ENCODE measurements around the gene TPRG1. TPM values are rescaled to one million over a fixed set of nuclear protein-coding genes. Genes with fewer than 3 reads are reported as not detected.

The TPRG1 gene
- total and polyA plus RNA-seq, 2 donors (not counting 1 experiment from before 2014, with no cell fraction given): 0.21 to 0.39 TPM

DNA sequence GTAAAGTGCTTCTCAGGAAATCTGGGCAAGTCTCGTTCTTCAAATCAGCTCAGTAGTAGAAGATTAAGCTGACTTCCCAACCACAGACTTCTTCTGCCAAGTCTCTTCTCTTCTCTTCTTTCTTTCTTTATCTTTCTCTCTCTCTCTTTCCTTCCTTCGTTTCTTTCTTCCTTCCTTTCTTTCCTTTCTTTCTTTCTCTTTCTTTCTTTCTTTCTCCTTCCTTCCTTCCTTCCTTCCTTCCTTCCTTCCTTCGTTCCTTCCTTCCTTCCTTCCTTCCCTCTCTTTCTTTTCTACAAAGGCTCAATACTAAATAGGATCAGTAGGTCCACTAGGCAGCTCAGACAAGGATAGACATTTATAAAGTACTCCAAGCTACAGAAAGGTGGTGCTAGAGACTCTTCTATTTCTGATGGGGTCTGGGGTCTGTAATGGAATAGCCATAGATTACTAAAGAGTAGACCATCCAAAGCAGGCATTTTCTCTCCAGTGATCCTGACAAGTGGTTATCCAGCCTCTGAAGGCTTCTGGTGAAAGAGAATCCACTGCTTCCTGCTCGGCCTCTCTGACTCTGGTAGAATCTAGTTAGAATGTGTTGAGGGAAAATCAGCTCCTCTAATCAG is 100.8 kb downstream of the TPRG1 start:
- peaks cover 10% of the 10 kb centered on the region for H3K27me3 Mint-ChIP-seq
- ATAC-seq (ENCODE audit: low read depth): no peak
- H3K9me3 Mint-ChIP-seq (ENCODE audit: insufficient read depth): no peaks in the 10 kb centered on the region
- Histone ChIP-seq H3K4me3 (ENCODE audit: control extremely low read depth in 1 of 5, extremely low read depth in 1 of 5, insufficient read depth in 1 of 5, low read depth in 2 of 5, low read length in 4 of 5) (no peak overlapping the region), H3K79me2 (ENCODE audit: control insufficient read depth, insufficient read depth, low read length) (no peaks in the 10 kb centered on the region), H2AFZ (ENCODE audit: insufficient read depth, low read depth, low read length, poor library complexity, severe bottlenecking) (no peak overlapping the region), H3K27me3 (replicated peaks in 1 of 4; ENCODE audit: control extremely low read depth in 1 of 4, control insufficient read depth in 3 of 4, insufficient read depth in 4 of 4, low read length in 3 of 4) (no peaks in the 10 kb centered on the region), H4K20me1 (ENCODE audit: control insufficient read depth, insufficient read depth, low read length, poor library complexity, severe bottlenecking) (no peaks in the 10 kb centered on the region), H3K4me2 (replicated peaks; ENCODE audit: low read depth, low read length, poor library complexity, severe bottlenecking) (no peak overlapping the region), H3K36me3 (replicated peaks in 1 of 2; ENCODE audit: control extremely low read depth in 1 of 2, control insufficient read depth in 1 of 2, extremely low read depth in 1 of 2, insufficient read depth in 2 of 2, low read length in 1 of 2) (no peaks in the 10 kb centered on the region), H3K4me1 (ENCODE audit: control insufficient read depth in 2 of 2, insufficient read depth in 2 of 2, low read length in 2 of 2) (peaks cover 0 to 5% of the 10 kb centered on the region in 2 donors), H3K9me3 (ENCODE audit: control extremely low read depth in 1 of 3, control insufficient read depth in 2 of 3, insufficient read depth in 1 of 3, low read length in 2 of 3) (no peaks in the 10 kb centered on the region), H3K9ac (ENCODE audit: low read length) (no peak overlapping the region), H3K27ac (ENCODE audit: low read length in 2 of 2) (no peak overlapping the region)
- ChIA-PET CTCF (interaction anchor here (0.7 to 1.3 kb wide), 2 partner anchors 675 to 919 kb away, joined by 4 to 11 read pairs; no protein-coding TSS in a partner anchor), POLR2A (no interaction called here)
- TF ChIP-seq, protein P1, sequence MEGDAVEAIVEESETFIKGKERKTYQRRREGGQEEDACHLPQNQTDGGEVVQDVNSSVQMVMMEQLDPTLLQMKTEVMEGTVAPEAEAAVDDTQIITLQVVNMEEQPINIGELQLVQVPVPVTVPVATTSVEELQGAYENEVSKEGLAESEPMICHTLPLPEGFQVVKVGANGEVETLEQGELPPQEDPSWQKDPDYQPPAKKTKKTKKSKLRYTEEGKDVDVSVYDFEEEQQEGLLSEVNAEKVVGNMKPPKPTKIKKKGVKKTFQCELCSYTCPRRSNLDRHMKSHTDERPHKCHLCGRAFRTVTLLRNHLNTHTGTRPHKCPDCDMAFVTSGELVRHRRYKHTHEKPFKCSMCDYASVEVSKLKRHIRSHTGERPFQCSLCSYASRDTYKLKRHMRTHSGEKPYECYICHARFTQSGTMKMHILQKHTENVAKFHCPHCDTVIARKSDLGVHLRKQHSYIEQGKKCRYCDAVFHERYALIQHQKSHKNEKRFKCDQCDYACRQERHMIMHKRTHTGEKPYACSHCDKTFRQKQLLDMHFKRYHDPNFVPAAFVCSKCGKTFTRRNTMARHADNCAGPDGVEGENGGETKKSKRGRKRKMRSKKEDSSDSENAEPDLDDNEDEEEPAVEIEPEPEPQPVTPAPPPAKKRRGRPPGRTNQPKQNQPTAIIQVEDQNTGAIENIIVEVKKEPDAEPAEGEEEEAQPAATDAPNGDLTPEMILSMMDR (IDR thresholded peaks at IDR 0.05): no peak
- no peak for TF ChIP-seq EZH2 (IDR thresholded peaks at IDR 0.05; ENCODE audit: borderline replicate concordance, insufficient read depth, low read depth, low read length, poor library complexity, severe bottlenecking)
- DNase-seq: no peak
- H3K4me3 Mint-ChIP-seq: no peak overlapping the region
- intact Hi-C loops (cut with micrococcal nuclease): loop anchor here (2.0 kb wide), 1 partner anchor 676 kb away; no protein-coding TSS in a partner anchor
- WGBS (ENCODE audit: insufficient coverage): 57% methylated on average over 1 of the region's 4 CpGs
- peaks cover 10% of the 10 kb centered on the region for H3K4me1 Mint-ChIP-seq
- H3K27ac Mint-ChIP-seq: no peak overlapping the region

DNA sequence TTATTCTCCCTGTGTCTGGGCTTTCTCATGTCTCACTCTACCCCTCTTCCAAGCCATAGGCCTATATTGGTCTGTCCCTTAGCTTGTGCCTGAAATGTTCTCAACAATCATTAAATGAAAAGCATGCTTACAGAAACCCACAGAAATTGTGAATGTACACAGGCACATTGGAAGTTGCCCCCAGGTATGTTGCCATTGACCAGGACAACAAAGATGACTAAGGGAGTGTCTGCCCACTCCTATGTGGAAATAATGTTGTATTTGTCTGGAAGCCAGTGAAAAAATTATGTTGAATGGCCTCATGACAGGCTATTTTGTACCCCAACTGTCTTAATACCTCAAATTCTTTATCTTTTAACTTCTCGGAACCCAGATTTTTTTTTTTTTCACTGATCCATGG is 102.0 kb downstream of the TPRG1 start:
- Histone ChIP-seq H3K4me2 (replicated peaks; ENCODE audit: low read depth, low read length, poor library complexity, severe bottlenecking) (no peak overlapping the region), H3K36me3 (replicated peaks in 1 of 2; ENCODE audit: control extremely low read depth in 1 of 2, control insufficient read depth in 1 of 2, extremely low read depth in 1 of 2, insufficient read depth in 2 of 2, low read length in 1 of 2) (no peaks in the 10 kb centered on the region), H3K79me2 (ENCODE audit: control insufficient read depth, insufficient read depth, low read length) (no peaks in the 10 kb centered on the region), H3K9ac (ENCODE audit: low read length) (no peak overlapping the region), H4K20me1 (ENCODE audit: control insufficient read depth, insufficient read depth, low read length, poor library complexity, severe bottlenecking) (no peaks in the 10 kb centered on the region), H3K27ac (ENCODE audit: low read length in 2 of 2) (no peak overlapping the region), H3K9me3 (ENCODE audit: control extremely low read depth in 1 of 3, control insufficient read depth in 2 of 3, insufficient read depth in 1 of 3, low read length in 2 of 3) (no peaks in the 10 kb centered on the region), H3K27me3 (replicated peaks in 1 of 4; ENCODE audit: control extremely low read depth in 1 of 4, control insufficient read depth in 3 of 4, insufficient read depth in 4 of 4, low read length in 3 of 4) (peaks cover 0 to 7% (median 0%) of the 10 kb centered on the region in 4 experiments), H3K4me1 (ENCODE audit: control insufficient read depth in 2 of 2, insufficient read depth in 2 of 2, low read length in 2 of 2) (peaks cover 0 to 5% of the 10 kb centered on the region in 2 donors), H3K4me3 (ENCODE audit: control extremely low read depth in 1 of 5, extremely low read depth in 1 of 5, insufficient read depth in 1 of 5, low read depth in 2 of 5, low read length in 4 of 5) (no peak overlapping the region), H2AFZ (ENCODE audit: insufficient read depth, low read depth, low read length, poor library complexity, severe bottlenecking) (no peak overlapping the region)
- Mint-ChIP-seq H3K27me3 (peaks cover 10% of the 10 kb centered on the region), H3K27ac (no peak overlapping the region), H3K4me3 (no peak overlapping the region), H3K9me3 (ENCODE audit: insufficient read depth) (no peaks in the 10 kb centered on the region), H3K4me1 (peaks cover 10% of the 10 kb centered on the region)
- intact Hi-C loops (cut with micrococcal nuclease): loop anchor here (2.0 kb wide), 1 partner anchor 675 kb away; no protein-coding TSS in a partner anchor
- ATAC-seq (ENCODE audit: low read depth): no peak
- WGBS (ENCODE audit: insufficient coverage): no CpG with 5 or more reads among the region's 1 CpG
- POLR2A ChIA-PET: no interaction called here
- CTCF ChIA-PET: interaction anchor here (0.7 kb wide), 1 partner anchor 36 kb away, joined by 3 read pairs; no protein-coding TSS in a partner anchor
- DNase-seq: no peak
- TF ChIP-seq EZH2 (IDR thresholded peaks at IDR 0.05; ENCODE audit: borderline replicate concordance, insufficient read depth, low read depth, low read length, poor library complexity, severe bottlenecking): no peak
- TF ChIP-seq, protein P1 (IDR thresholded peaks at IDR 0.05): no peak

All from B cell (primary cell).